Smooth muscle cell (in vitro differentiated cells): ENCODE data around the gene HDHD2. TPM values are rescaled to one million over a fixed set of nuclear protein-coding genes. Genes with fewer than 3 reads are reported as not detected.

Experiments used
- DNase-seq: peaks from one replicate; lab custom pipeline; 2025; ENCODE audit not compliant: unreplicated experiment; lab: John Stamatoyannopoulos, UW
- H2AFZ ChIP-seq: fragments of 200-600 bp; sonication (generic); 2 replicates; pipeline ENCODE4 v1.6.0; 2016; ENCODE audit warnings: antibody characterized with exemption, low read depth, mild to moderate bottlenecking
- H3F3A ChIP-seq: fragments of 200-600 bp; sonication (generic); 2 replicates; pipeline ENCODE4 v1.6.0; 2017; ENCODE audit warnings: antibody characterized with exemption, low read depth
- H3K27ac ChIP-seq: fragments of 200-600 bp; sonication (generic); 2 replicates; pipeline ENCODE4 v1.5.1; 2016; ENCODE audit warnings: low read depth, mild to moderate bottlenecking
- H3K27me3 ChIP-seq: fragments of 200-600 bp; sonication (generic); 2 replicates; pipeline ENCODE4 v1.6.1; 2016; ENCODE audit warnings: low read depth, mild to moderate bottlenecking
- H3K36me3 ChIP-seq: fragments of 200-600 bp; sonication (generic); 2 replicates; pipeline ENCODE4 v1.5.1; 2016; ENCODE audit warnings: low read depth
- H3K4me1 ChIP-seq: fragments of 200-600 bp; sonication (generic); 2 replicates; pipeline ENCODE4 v1.5.1; 2016; ENCODE audit warnings: low read depth
- H3K4me2 ChIP-seq: fragments of 200-600 bp; sonication (generic); 2 replicates; pipeline ENCODE4 v1.6.0; 2016; ENCODE audit warnings: mild to moderate bottlenecking
- H3K4me3 ChIP-seq: fragments of 200-600 bp; sonication (generic); 2 replicates; pipeline ENCODE4 v1.5.1; 2016; ENCODE audit warnings: mild to moderate bottlenecking
- H3K79me2 ChIP-seq: fragments of 200-600 bp; sonication (generic); 2 replicates; pipeline ENCODE4 v1.6.0; 2016; ENCODE audit warnings: low read depth, mild to moderate bottlenecking
- H3K9ac ChIP-seq: fragments of 200-600 bp; sonication (generic); 2 replicates; pipeline ENCODE4 v1.6.0; 2016; ENCODE audit warnings: low read depth
- H3K9me3 ChIP-seq: fragments of 200-600 bp; sonication (generic); replicated peaks from 2 replicates; pipeline ENCODE4 v1.5.1; 2016; ENCODE audit warnings: low read depth
- H4K20me1 ChIP-seq: fragments of 200-600 bp; sonication (generic); 2 replicates; pipeline ENCODE4 v1.6.0; 2016; ENCODE audit warnings: low read depth
- CTCF ChIP-seq: fragments of 200-600 bp; sonication (generic); IDR thresholded peaks from 2 replicates; pipeline ENCODE4 v1.5.1; 2017; ENCODE audit warnings: borderline replicate concordance, mild to moderate bottlenecking, antibody characterized with exemption; ENCODE audit not compliant: insufficient read depth, poor library complexity, severe bottlenecking
- WGBS: methylation state at CpG from one replicate; pipeline ENCODE4 v1.1.7; 2016; ENCODE audit warnings: low lambda C conversion rate; 5-methylcytosine and 5-hydroxymethylcytosine counted together
- polyA plus RNA-seq: library from polyadenylated mRNA; unstranded; fragments of >200 nt; fragmentation: Nextera tagmentation; extraction: Ambion mirVana; gene quantifications from 2 replicates; pipeline ENCODE4 v1.2.1, GENCODE V29; 2016
- total RNA-seq: library from RNA; depleted of rRNA; stranded (reverse); fragments of >200 nt; gene quantifications from 2 replicates; pipeline ENCODE4 v1.2.3, GENCODE V29; 2014

The HDHD2 gene
- total and polyA plus RNA-seq, 2 experiments from 2014 or later = 14.9 to 20.6 TPM

GRCh38 chr18:47150824-47151366 lies 595 bp upstream of the HDHD2 start:
- Histone ChIP-seq H3K9me3 (no peaks in the 10 kb centered on the region), H2AFZ (peak overlapping the region; percentile 86), H4K20me1 (peaks cover 16% of the 10 kb centered on the region), H3K9ac (peak overlapping the region; percentile 84), H3K79me2 (peaks cover 37% of the 10 kb centered on the region), H3K4me2 (peak overlapping the region; percentile 91), H3K27me3 (no peaks in the 10 kb centered on the region), H3K4me3 (peak overlapping the region; percentile 82), H3K36me3 (peaks cover 5% of the 10 kb centered on the region), H3K4me1 (peaks cover 14% of the 10 kb centered on the region), H3K27ac (peak overlapping the region; percentile 78), H3F3A (peaks cover 34% of the 10 kb centered on the region)
- no peak for DNase-seq
- 9% methylated on average over 13 of the region's 13 CpGs for WGBS
- TF ChIP-seq CTCF = no peak

- Histone ChIP-seq H3K27me3 (no peaks in the 10 kb centered on the region), H3K4me2 (peak overlapping the region; percentile 91), H2AFZ (peak overlapping the region; percentile 86), H3K4me1 (peaks cover 14% of the 10 kb centered on the region), H3K9ac (peak overlapping the region; percentile 84), H3K36me3 (no peaks in the 10 kb centered on the region), H3K4me3 (peak overlapping the region; percentile 82), H4K20me1 (peaks cover 15% of the 10 kb centered on the region), H3K9me3 (no peaks in the 10 kb centered on the region), H3K27ac (peak overlapping the region; percentile 78), H3K79me2 (peaks cover 51% of the 10 kb centered on the region), H3F3A (peaks cover 26% of the 10 kb centered on the region)
- no peak for DNase-seq
- TF ChIP-seq CTCF = no peak
- 23% methylated on average over 12 of the region's 12 CpGs for WGBS
Measured at GRCh38 chr18:47149457-47150028, 757 bp downstream of the HDHD2 start.

- H3K27me3 ChIP-seq = no peaks in the 10 kb centered on the region
- H3K79me2 ChIP-seq = peaks cover 78% of the 10 kb centered on the region
- H3K4me2 ChIP-seq = no peak overlapping the region
- H4K20me1 ChIP-seq = peaks cover 35% of the 10 kb centered on the region
- 99% methylated on average over 3 of the region's 3 CpGs for WGBS
- DNase-seq = no peak
- no peaks in the 10 kb centered on the region for H3K9me3 ChIP-seq
- H3F3A ChIP-seq = peaks cover 5% of the 10 kb centered on the region
- no peak overlapping the region for H2AFZ ChIP-seq
- no peaks in the 10 kb centered on the region for H3K36me3 ChIP-seq
- no peak for TF ChIP-seq CTCF
- H3K4me3 ChIP-seq = no peak overlapping the region
- H3K4me1 ChIP-seq = peaks cover 11% of the 10 kb centered on the region
- no peak overlapping the region for H3K9ac ChIP-seq
- H3K27ac ChIP-seq = no peak overlapping the region
Measured at GRCh38 chr18:47146206-47146605, 4.1 kb downstream of the HDHD2 start.
